Measurements from ENCODE around the gene CNN1. TPM values are rescaled to one million over a fixed set of nuclear protein-coding genes. Genes with fewer than 3 reads are reported as not detected.

Gene CNN1
- polyA plus RNA-seq, 1 of the 3 experiments (the other 2 are of a cell fraction): 4.6 TPM

DNA sequence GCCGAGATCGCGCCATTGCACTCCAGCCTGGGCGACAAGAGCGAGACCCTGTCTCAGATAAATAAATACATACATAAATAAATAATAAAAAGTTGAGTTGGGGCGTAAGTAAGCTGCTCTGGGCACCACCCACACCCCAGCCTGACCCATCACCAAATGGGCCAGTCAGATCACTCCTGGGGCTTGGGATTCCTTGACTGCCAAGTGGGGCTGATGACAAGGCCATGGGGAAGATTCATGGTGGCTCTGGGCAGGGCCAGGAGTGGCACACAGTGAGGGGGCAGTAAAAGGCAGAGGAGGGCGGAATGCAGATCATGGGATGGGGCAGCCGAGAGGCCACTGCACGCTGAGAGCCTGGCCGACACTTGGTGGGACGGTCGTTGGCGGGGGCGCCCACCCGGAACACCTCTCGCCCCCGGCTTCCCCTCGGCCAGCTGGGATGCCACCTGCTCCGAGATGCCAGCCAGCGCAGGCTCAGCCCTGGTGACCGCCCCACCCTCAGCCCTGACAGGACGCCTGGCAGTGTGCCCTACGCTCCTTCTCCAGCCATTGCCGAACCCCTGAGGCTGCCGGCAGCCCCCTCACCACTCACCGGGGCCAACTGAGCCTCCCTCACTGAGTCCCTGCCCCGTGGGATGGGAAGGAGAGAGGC lies 43.9 kb upstream of the CNN1 start (continued):
- TF ChIP-seq, protein P1, sequence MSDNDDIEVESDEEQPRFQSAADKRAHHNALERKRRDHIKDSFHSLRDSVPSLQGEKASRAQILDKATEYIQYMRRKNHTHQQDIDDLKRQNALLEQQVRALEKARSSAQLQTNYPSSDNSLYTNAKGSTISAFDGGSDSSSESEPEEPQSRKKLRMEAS (IDR thresholded peaks at IDR 0.05; ENCODE audit: low read depth): no peak
- TF ChIP-seq, protein P2, sequence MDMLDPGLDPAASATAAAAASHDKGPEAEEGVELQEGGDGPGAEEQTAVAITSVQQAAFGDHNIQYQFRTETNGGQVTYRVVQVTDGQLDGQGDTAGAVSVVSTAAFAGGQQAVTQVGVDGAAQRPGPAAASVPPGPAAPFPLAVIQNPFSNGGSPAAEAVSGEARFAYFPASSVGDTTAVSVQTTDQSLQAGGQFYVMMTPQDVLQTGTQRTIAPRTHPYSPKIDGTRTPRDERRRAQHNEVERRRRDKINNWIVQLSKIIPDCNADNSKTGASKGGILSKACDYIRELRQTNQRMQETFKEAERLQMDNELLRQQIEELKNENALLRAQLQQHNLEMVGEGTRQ (IDR thresholded peaks at IDR 0.05; ENCODE audit: borderline replicate concordance, low read depth, low read length): no peak
- TF ChIP-seq POLR2AphosphoS5 (IDR thresholded peaks at IDR 0.05; ENCODE audit: low read depth, low read length) (no peak), GABPA (IDR thresholded peaks at IDR 0.05; ENCODE audit: low read depth) (no peak), RCOR1 (IDR thresholded peaks at IDR 0.05; ENCODE audit: low read length) (no peak), MXI1 (IDR thresholded peaks at IDR 0.05; ENCODE audit: low read depth, low read length) (no peak), SMC3 (IDR thresholded peaks at IDR 0.05; ENCODE audit: low read depth, low read length) (no peak)

DNA sequence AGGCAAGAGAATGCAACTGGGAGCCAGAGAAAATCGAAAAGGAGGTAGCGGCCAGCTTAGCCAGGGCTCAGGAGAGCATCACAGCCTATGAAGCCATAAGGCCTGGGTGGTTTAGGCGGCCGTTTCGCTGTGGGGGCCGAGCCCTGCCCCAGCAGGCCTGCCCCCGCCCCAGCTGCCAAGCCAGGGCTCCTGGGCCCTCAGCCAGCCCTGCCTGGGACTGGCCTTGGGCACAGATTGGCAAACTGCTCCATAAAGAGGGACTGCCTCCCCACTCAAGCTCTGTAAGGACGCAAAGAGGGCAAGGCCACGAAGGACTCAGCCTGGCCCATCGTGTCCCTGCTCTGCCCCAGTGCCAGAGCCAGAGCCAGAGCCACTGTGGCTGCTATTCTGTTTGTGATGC lies 43.2 kb upstream of the CNN1 start:
- 96% methylated on average over 5 of the region's 10 CpGs for WGBS (ENCODE audit: low lambda C conversion rate)
- Histone ChIP-seq H3K9me3 (no peaks in the 10 kb centered on the region), H2AFZ (ENCODE audit: low read depth) (no peak overlapping the region), H3K9ac (no peak overlapping the region), H3K79me2 (ENCODE audit: insufficient read depth) (no peaks in the 10 kb centered on the region), H3K4me3 (ENCODE audit: low read depth in 2 of 2, low read length in 1 of 2) (no peak overlapping the region), H3K27ac (ENCODE audit: low read depth in 2 of 2, low read length in 1 of 2) (no peak overlapping the region), H4K20me1 (ENCODE audit: insufficient read depth) (peaks cover 8% of the 10 kb centered on the region; the same call in 1 of the 2 replicates), H3K27me3 (ENCODE audit: insufficient read depth) (no peaks in the 10 kb centered on the region), H3K9me2 (no peaks in the 10 kb centered on the region), H3K36me3 (replicated peaks in 1 of 2; ENCODE audit: control insufficient read depth in 1 of 2, insufficient read depth in 2 of 2, low read length in 1 of 2) (peaks cover 0 to 10% of the 10 kb centered on the region in 2 experiments), H3F3A (replicated peaks; ENCODE audit: insufficient read depth) (no peaks in the 10 kb centered on the region), H3K4me2 (no peak overlapping the region), H3K4me1 (ENCODE audit: control insufficient read depth in 1 of 2, insufficient read depth in 2 of 2, low read depth in 1 of 2, low read length in 1 of 2) (peaks cover 0 to 3% of the 10 kb centered on the region in 2 experiments; a peak in 1 of 4 replicates)
- TF ChIP-seq NRF1 (IDR thresholded peaks at IDR 0.05; ENCODE audit: low read depth, low read length) (no peak), SMC3 (IDR thresholded peaks at IDR 0.05; ENCODE audit: low read depth, low read length) (no peak), TEAD4 (IDR thresholded peaks at IDR 0.05; ENCODE audit: borderline replicate concordance, insufficient read depth) (no peak), YY1 (IDR thresholded peaks at IDR 0.05; ENCODE audit: low read depth) (no peak), CHD2 (IDR thresholded peaks at IDR 0.05; ENCODE audit: low read length, partially characterized antibody) (no peak), NFIC (IDR thresholded peaks at IDR 0.05; ENCODE audit: borderline replicate concordance) (no peak), JUND (IDR thresholded peaks at IDR 0.05) (no peak)
- TF ChIP-seq, protein P1 (IDR thresholded peaks at IDR 0.05; ENCODE audit: low read depth): no peak
- TF ChIP-seq, protein P3, sequence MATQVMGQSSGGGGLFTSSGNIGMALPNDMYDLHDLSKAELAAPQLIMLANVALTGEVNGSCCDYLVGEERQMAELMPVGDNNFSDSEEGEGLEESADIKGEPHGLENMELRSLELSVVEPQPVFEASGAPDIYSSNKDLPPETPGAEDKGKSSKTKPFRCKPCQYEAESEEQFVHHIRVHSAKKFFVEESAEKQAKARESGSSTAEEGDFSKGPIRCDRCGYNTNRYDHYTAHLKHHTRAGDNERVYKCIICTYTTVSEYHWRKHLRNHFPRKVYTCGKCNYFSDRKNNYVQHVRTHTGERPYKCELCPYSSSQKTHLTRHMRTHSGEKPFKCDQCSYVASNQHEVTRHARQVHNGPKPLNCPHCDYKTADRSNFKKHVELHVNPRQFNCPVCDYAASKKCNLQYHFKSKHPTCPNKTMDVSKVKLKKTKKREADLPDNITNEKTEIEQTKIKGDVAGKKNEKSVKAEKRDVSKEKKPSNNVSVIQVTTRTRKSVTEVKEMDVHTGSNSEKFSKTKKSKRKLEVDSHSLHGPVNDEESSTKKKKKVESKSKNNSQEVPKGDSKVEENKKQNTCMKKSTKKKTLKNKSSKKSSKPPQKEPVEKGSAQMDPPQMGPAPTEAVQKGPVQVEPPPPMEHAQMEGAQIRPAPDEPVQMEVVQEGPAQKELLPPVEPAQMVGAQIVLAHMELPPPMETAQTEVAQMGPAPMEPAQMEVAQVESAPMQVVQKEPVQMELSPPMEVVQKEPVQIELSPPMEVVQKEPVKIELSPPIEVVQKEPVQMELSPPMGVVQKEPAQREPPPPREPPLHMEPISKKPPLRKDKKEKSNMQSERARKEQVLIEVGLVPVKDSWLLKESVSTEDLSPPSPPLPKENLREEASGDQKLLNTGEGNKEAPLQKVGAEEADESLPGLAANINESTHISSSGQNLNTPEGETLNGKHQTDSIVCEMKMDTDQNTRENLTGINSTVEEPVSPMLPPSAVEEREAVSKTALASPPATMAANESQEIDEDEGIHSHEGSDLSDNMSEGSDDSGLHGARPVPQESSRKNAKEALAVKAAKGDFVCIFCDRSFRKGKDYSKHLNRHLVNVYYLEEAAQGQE (IDR thresholded peaks at IDR 0.05; ENCODE audit: low read depth, low read length): no peak
- TF ChIP-seq, protein P4, sequence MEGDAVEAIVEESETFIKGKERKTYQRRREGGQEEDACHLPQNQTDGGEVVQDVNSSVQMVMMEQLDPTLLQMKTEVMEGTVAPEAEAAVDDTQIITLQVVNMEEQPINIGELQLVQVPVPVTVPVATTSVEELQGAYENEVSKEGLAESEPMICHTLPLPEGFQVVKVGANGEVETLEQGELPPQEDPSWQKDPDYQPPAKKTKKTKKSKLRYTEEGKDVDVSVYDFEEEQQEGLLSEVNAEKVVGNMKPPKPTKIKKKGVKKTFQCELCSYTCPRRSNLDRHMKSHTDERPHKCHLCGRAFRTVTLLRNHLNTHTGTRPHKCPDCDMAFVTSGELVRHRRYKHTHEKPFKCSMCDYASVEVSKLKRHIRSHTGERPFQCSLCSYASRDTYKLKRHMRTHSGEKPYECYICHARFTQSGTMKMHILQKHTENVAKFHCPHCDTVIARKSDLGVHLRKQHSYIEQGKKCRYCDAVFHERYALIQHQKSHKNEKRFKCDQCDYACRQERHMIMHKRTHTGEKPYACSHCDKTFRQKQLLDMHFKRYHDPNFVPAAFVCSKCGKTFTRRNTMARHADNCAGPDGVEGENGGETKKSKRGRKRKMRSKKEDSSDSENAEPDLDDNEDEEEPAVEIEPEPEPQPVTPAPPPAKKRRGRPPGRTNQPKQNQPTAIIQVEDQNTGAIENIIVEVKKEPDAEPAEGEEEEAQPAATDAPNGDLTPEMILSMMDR (IDR thresholded peaks at IDR 0.05): no peak
- POLR2A ChIA-PET: no interaction called here
- peak; percentile 14 for DNase-seq
- CTCF ChIA-PET: interaction anchor here (0.7 to 5.0 kb wide), 7 partner anchors 10 to 93 kb away, joined by 3 to 57 read pairs (median 8); partner anchors contain the start of genes ELAVL3 and ZNF653
